ENCODE measurements around the gene SLC7A11.
A peak's percentile ranks its signal among the peaks of the same experiment; 100 is the strongest.

Gene SLC7A11

DNA sequence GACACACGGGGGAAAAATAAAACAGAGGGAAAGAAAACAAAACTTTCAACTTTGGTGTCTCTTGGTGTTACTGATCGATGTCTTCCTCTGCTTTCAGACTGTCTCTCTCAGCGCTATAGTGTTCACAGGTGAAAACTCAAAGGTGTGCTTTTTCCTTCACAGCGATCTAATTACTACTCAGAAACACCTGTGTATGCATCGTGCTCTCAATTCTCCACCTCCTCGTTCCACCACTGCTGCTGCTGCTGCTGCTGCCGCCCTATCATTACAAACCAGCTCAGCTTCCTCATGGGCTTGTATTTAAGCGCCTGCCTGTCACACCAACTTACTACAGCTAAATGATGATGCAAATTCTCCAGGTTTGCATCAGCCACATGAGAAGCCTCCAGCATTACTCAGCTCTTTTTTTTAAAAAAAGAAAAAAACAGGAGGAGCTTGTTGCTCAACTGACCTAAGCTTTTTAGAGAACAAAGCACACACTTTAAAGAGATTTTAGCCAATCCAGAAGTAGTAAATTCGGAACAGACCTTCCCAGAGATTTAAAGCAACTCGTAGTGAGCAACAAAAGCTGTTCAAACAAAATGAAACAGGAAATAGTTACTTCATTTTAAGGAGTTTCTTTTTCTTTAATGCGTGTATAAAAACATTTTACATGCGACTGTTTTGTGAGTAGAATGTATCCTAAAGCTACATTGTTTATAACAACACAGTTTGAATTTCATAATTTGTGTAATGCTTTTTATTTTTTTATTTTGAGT is at the start of gene SLC7A11:
TSS of gene SLC7A11 (minus strand) at position 274 of the 758 bp plus-strand sequence. CDS start 280 bp downstream, outside the sequence.
- DNase-seq: peak; percentile 99

DNA sequence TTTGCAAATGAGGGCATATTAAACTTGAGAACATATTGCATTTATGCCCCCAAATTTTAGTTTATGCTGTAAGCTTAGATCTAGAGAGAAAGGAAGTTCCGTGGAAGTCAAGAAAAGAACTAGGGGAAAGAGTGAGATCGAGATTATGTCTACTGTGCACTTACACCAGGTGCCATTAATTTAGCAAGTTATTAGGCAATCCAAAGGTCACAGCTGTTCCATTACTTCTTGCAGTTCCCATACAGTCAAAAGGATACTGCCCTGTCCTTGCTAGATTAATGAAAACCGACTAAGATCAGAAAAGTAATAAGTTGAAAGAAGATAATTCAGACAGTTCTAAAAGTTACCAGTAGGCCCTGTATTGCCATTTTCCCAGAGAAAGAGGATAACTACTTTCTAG is 49.3 kb upstream of the SLC7A11 start:
- DNase-seq: no peak

GRCh38 chr4:138290805-138291204 is 48.7 kb upstream of the SLC7A11 start:
- DNase-seq: no peak

GRCh38 chr4:138279286-138279685 is 37.1 kb upstream of the SLC7A11 start:
- no peak for DNase-seq

DNA sequence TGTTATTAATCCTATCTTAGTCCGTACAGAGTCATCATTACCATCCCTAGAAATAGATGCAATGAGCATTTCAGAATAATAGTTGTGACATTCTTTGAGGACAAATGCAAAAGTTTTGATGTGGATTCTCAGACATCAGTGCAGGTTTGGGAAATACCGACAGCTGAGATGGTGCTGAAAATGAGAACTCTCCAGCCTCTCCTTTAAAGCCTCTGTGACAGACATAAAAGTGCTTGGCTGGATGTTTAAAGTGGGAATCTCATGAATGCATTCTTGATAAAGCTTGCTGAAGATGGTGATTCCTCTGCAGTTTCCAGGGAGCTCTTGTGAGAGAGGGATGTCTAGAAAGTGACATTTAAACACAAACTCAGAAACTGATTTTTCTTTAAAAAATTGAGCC is 35.0 kb upstream of the SLC7A11 start:
- DNase-seq: no peak

DNA sequence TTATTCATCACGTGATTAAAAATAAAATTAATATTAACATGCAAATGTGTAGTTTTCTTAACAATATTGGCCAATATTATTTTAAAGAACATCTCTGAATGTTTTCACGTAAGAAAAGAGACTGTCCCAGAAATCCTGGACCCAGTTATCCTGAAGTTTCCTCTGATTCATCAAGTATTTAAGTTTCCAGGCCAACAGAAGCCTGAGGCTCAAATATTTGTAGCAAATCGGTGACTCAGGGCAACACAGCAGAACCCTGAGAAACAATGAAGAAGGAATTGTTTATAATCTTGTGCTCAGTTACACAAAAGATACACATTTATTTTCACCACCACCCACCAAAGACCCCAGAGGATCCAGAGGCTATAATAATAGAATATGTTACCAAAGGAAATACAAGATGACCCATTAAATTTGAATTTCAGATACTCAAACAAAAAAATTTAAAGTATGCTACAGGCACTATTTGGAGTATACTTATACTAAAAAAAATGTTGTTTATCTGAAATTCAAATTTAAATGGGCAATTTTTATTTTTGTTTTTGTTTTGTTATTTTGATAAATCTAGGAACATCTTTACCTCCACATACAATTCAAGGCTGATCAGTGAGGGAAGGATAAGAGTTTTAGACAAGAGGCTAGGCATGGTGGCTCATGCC is 33.9 kb upstream of the SLC7A11 start:
- DNase-seq: no peak

DNA sequence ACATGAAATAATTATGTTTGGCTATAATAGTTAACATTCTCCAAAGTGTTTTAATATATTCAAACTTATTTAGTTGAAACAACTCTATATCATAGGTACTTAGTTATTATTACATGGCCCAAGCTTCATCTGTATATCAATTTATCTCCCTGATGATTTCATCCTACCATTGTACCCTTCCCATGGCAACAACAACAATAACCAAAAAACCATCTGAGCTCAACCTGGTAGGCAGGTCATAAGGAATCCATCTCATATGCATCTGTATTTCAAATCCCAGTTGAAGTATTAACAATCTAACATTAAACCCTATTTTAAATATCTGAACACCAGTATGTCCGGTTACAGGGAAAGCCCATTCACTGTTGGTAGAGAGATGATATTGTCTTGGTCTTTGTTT is 33.1 kb upstream of the SLC7A11 start:
- DNase-seq: no peak

DNA sequence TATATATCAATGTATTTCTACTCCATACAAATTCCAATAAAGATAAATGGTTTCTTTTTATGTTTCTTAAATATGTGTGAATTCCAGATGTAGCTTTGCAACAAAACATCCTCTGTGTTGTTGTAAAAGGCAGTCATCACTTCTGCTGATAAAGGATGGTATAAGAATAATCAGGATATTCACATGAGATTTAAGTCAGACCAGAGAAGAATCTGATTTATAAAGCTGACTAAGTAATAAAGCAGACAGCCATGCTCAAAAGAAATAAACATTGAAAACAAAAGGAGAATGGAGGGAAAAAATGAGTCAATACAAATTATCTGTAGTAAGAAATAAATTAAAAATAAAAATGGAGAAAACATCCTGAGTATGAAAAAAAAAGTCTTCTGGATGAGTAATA is 27.0 kb upstream of the SLC7A11 start:
- no peak for DNase-seq

- no peak for DNase-seq
These were observed 25.7 kb upstream of the SLC7A11 start for GRCh38 chr4:138267835-138268234.

- DNase-seq: no peak
These were observed 24.8 kb upstream of the SLC7A11 start for GRCh38 chr4:138266948-138267347.

- no peak for DNase-seq
These were observed 21.2 kb upstream of the SLC7A11 start for GRCh38 chr4:138263247-138263816.

GRCh38 chr4:138262469-138262868 is 20.3 kb upstream of the SLC7A11 start:
- no peak for DNase-seq

DNA sequence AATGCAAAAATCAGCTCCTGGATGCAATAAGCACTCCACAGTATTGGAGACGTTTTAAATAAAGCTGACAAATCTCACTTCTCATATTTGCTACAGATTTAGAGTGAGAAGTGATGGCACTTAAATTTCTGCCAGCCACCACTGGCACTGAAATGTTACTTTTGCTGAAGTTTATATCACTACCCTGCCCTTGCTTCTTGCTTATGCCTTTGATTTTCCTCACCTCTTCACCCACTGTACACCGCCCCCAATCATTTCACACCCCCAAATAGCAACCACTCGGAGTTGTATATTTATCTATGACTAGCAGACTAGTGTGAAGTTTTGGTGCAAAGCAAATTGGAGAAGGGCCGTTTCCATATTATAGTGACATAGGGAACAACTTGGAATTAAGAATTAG is 19.9 kb upstream of the SLC7A11 start:
- DNase-seq: no peak

- DNase-seq: no peak
These were observed 17.7 kb upstream of the SLC7A11 start for GRCh38 chr4:138259824-138260223.

DNA sequence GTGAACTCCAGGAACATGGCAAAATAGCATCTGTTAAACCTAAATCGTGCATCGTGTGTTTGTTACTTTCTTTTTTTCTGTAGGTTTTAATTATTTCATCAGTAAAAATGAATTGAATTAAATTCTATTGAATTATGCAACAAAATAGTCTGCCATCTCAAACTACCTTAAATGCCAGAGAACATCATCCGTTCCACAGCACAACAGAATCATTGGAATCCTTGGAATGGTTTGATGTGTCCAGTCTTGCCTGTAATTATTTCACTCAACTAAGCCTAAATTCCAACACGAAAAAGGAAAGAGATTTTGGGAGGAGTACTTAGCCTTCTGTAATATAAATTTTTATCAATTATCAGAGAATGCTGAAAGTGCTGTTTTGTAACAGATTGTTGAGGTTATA is 17.1 kb upstream of the SLC7A11 start:
- DNase-seq: no peak

DNA sequence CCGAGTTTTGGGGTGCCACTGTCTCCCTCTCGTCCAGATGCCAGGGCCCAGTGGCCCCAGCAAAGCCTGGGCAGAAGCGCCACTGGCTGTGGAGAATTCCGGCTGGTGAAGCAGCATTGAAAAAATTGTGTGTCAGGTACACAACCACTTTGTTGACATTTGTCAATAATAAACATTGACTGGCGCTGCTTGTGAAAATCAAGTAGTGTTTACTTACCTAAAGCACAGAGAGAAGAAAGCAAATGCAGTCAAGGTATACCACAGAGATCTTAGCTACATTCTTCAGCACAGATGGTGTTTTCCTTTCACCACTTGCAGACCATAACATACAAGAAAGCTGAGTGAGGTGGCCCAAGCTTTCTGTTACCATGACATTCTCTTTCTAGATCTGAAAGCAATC is 14.5 kb upstream of the SLC7A11 start:
- DNase-seq: no peak

DNA sequence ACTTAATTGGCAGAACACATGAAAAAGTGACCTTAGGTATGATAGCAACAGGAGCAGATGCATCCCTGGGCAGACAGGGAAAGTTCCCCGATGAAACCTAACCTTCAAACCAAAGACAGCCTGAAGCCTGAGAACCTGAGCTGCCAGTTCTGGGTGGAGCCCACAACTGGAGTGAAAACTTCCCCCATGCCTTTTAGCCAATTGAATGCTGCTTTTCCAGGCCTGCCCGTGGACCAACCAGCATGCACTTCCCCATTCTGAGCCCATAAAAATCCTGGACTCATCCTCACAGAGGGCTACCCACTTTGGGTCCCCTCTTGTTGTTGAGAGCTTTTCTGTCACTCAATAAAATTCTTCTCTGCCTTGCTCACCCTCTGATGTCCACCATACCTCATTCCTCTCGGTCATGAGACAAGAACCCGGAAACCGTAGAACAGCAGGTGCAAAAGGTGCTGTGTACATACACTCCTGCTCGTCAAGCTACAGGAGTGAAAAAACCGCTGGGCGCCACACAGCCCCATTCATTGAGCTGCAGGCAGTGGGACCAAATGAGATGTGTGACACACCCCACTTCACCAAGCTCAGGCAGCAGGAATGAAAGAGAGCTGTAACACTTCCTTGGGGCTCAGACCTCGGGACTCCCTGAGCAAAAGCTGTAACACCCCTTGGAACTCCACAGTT is 13.9 kb upstream of the SLC7A11 start:
- DNase-seq: no peak

DNA sequence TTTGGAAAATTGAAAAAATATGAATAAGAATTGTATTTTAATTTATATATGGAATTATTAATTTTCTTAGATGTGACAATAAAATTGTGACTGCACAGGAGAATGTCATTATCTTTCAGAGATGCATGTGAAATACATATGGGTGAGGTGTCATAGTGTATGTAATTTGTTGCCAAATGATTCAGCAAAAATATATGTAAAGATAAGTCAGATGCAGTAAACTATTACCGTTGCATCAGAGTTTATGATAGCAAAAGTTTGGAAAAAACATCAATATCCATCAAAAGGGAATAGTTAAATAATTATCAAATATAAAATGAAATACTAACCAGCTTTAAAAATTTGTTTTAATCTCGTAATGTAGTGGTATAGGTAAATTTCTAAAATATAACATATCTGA is 10.4 kb upstream of the SLC7A11 start:
- DNase-seq: no peak

DNA sequence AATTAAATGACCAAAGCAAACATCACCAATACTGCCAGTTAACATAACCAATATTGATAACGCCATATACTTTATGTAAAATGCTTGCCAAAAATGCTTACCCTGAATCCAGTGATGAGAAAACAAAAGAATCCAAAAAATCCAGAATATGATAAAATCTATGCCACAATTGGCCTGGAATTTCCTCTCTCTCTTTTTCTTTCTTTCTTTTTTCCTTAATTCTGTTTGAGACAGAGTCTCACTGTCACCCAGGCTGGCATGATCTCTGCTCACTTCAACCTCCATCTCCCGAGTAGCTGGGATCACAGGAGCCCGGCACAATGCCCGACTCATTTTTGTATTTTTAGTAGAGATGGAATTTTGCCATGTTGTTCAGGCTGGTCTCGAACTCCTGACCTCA is 9.8 kb upstream of the SLC7A11 start:
- DNase-seq: no peak

DNA sequence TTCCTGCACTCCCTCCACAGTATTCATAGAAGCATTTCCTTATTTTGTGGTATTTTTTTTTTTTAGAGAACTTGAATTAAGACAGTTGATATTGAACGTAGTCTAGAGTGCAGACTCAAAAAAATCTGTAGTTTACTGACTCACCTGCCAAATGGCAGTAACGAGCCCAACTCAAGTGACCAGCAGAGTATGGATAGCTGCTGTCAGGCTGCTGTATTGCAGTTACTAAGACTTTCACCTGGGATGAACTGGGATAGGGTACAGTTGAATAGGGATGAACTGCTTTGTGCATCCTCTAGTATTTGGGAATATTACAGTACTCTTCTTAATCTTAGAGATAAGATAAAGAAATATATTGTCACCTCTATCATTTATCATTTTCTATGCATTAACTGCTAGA is 7.0 kb upstream of the SLC7A11 start:
- no peak for DNase-seq

- no peak for DNase-seq
These were observed 5.9 kb upstream of the SLC7A11 start for GRCh38 chr4:138248058-138248457.

DNA sequence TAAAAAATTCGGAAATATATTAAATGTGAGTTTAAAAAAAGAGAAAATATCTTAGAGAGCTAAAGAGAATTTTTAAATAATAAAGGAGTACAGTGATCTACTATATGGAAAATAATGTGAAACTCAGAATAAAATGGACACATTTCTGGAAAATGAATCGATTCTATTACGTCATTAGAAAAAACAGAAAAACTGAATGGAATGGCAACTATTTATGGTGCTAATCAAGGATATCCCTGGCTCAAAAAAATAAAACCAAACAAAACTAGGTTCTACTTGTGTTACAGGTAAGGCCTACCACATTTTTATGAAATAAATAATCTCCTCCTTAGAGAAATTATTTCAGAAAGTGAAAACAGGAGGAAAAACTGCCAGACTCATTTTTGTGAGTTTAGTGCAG is 5.5 kb upstream of the SLC7A11 start:
- no peak for DNase-seq

GRCh38 chr4:138243369-138243768 is 1.2 kb upstream of the SLC7A11 start:
- DNase-seq: no peak

- DNase-seq: no peak
These were observed 646 bp upstream of the SLC7A11 start for GRCh38 chr4:138242834-138243156.

Measured in inflammatory macrophage treated with lipopolysaccharide for 4 hours (primary cell).